HL-60/S4 treated with retinoic acid at 250 ng/mL for 4 days and 3 days (cell line): ENCODE data around the gene SMU1.

Source experiments
- in situ Hi-C: fragments of 300-500 bp; cut with MboI; formaldehyde crosslinking; loops from 2 replicates; pipeline ENCODE4 v1.7.0; 2022; ENCODE audit warnings: low sequenced_read_pairs

Gene SMU1

DNA sequence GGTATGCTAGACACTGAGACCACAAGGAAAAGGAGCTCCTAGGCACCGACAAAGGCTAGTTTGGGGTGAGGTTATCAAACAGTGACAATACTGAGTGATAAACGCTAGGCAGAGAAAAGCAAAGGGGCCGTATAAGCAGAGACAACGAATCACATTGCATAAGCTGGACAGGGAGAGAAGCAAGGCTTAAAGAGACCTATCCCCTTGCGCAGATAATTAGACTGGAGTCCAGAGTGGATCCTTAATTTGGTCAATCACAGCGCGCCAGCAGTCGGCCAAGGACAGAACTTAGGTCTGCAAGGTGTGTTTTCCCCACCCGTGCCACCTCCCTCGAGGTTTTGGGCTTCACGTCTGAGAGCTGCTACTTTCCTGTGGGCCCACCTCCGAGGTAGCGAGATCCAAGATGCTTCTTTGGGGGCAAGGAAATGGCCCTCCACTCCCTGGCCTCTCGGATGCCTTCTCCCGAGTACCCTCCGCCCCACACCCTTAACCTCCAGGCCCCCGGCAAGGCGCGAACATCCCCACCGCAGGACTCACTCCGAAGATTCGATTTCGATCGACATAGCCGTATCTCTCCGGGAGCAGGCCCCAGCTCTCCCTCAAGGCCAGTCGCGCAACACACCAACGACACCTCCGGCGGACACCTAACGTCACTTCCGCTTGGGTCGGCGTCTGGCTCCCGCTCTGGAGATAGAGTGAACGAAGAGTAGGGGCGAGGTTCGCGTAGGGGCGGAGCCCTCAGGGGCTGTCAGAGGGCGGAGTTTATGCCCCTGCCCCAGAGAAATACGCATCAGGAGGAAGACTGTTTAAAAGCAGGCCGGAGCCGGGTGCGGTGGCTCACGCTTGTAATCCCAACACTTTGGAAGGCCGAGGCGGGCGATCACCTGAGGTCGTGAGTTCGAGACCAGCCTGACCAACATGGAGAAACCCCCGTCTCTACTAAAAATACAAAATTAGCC, at the start of gene SMU1:
TSS of gene SMU1 (minus strand) at position 629 of the 959 bp plus-strand sequence. CDS start at position 563, 66 bp downstream.
- in situ Hi-C loops: no loop called here

DNA sequence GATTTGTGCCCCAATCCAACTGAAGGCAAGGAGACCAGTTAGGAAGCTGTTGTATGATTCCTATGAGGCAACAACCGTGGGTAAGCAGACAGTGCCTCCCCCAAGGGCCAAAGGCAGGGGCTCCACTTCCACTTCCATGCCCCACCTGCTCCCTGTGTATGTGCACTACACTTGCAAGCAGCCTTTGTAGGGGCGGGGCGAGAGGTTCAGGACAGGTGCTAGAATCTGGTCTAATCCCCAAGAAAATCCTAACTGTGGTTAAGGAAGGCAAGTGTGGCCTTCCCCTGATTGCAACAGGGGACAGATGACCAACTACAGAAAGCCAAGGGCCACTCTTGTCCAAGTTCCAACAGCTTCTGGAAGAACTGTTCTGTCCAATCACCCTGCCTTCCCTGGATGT, 49.0 kb upstream of the SMU1 start:
- in situ Hi-C loops: no loop called here

- in situ Hi-C loops: no loop called here
These were observed 48.4 kb upstream of the SMU1 start for GRCh38 chr9:33124751-33125381.

- in situ Hi-C loops: no loop called here
These were observed 47.6 kb upstream of the SMU1 start for GRCh38 chr9:33124046-33124445.

DNA sequence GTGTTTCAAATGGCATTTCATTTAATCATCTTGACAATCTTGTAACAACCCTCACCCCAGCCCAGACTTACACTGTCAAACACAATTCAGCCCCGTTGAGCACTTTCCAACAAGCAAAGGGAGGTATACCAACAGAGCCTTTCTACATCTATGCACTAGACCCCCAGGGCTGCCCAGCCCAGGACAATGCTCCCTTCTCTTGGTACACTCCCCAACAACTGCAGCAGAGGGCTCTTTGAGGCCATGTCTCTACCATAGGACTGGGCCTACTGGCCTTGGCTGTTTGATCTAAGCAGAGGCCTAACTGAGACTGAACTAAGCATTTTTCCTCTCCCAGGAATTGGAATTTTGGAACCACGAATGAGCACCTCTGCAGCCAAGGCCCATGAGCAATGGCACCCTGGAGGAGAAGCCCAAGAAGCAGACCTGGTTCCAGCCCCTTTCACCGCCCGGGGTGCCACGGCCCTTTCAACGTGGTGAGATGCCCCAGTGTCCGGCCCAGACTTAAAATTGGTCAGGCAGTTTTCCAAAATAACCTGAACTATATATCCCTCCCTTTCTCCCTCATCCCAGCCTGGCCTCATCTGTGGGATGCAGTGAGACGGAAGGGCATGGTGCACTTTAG, 47.0 kb upstream of the SMU1 start:
- in situ Hi-C loops: no loop called here

DNA sequence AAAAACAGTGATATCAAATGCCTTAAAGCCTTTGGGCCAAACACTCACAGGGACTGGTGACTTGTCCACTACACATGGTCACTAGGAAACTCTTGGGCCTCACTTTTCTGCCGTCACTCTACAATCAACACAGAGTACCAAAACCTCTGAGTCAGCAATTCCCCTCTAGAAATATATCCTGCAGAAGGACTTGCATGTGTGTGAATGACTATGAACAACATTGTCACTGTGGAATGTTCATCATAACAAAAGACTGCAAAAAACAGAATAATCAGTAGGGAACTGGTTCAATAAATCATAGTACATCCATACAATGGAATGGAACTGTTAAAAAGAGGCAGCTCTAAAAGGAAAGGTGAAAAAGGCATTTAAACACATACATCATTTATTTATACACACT, 44.1 kb upstream of the SMU1 start:
- in situ Hi-C loops: no loop called here

- in situ Hi-C loops: no loop called here
These were observed 41.3 kb upstream of the SMU1 start for GRCh38 chr9:33117796-33118195.

DNA sequence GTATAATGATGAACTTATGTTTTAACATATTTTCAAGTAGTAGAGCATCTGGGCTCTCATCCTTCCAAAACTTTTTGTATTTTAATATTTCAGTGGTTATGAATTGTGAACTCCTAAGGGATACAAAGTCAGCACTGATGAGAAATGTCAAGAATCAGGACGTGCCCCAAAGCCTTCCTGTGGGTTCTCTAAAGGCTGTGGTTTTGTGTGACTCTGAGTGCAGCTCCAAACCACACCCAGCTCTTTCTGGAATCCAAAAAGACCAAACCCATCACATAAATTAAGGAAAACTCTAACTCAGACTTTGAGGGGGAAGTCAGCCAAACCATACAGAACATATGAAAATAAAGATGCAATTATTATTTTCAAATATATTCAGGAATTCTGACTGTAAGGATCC, 40.8 kb upstream of the SMU1 start:
- in situ Hi-C loops: no loop called here

GRCh38 chr9:33116860-33117259, 40.4 kb upstream of the SMU1 start:
- in situ Hi-C loops: no loop called here

DNA sequence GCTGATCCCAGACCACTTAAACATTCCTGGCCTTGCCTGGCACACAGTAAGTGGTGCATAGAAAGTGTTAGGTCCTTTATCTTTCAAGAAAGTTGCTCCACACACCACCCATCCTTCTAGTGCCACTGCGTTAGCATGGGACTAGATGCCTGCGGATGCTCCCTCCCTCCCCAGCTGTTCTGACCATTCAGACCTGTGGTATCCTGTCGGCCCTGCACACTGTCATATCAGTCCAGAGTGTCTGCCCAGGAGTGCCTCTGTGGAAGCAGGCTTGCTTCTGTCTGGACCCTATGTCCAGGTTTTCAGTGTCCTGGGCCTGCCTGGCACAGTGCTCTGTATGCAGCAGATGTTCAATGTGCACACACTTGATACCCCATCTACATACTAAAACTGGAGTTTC, 38.3 kb upstream of the SMU1 start:
- in situ Hi-C loops: no loop called here

- in situ Hi-C loops: no loop called here
These were observed 37.5 kb upstream of the SMU1 start for GRCh38 chr9:33113799-33114547.

GRCh38 chr9:33112094-33112493, 35.6 kb upstream of the SMU1 start:
- in situ Hi-C loops: no loop called here

- in situ Hi-C loops: no loop called here
These were observed 35.2 kb upstream of the SMU1 start for GRCh38 chr9:33111631-33112030.

GRCh38 chr9:33110686-33111085, 34.2 kb upstream of the SMU1 start:
- in situ Hi-C loops: no loop called here

- in situ Hi-C loops: no loop called here
These were observed 33.5 kb upstream of the SMU1 start for GRCh38 chr9:33109850-33110595.

DNA sequence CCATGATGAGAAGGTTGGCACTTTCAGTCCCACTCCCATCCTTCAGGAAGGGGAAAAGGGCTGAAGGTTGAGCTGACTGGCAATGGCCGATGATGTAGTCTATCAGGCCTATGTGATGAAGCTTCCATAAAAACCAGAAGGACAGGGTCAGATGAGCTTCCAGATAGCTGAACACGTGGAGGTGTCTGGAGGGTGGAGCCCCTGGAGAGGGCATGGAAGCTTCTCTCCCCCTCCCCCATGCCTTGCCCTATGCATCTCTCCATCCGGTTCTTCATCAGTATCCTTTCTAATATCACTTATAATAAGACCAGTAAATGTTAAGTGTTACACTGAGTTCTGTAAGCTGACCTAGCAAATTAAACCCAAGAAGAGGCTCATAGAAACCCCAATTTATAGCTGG, 32.6 kb upstream of the SMU1 start:
- in situ Hi-C loops: no loop called here

- in situ Hi-C loops: no loop called here
These were observed 32.0 kb upstream of the SMU1 start for GRCh38 chr9:33108472-33108871.

GRCh38 chr9:33107762-33108161, 31.3 kb upstream of the SMU1 start:
- in situ Hi-C loops: no loop called here

DNA sequence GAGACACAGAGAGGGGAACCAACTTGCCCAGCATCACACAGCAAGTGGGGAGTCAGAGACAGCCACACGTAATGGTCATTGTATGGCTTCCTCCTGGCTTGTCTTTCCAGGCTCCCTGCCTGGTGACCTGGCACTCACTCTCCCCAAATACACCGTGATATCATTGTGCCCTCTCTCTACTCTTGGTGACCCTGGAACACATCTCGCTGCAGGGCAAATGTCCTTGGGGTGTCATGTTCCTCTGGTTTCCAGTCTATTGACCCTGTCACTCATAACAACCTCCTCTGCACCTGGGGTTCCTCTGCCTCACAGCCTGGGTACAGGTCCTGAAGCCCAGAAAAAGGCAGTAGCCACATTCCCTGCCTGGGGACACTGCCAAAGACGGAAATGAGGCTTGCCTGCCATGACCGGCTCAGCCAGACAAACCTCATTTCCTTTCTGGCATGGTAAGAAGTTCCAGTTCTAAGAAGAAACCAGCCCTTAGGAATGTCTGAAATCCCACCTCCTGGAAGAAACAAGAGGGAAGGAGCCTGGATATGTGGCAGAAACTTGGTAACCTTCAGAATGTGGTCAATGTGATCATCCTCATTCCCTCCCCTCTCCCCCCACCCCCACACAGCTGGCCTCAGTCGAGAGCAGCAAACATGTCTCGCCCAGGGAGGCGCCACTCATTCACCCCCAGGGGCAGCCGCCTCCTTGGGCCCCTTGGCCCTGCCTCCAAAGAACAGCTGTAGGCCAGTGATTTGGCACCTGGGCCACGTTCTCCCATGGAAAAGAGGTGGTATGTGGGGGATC, 30.6 kb upstream of the SMU1 start:
- in situ Hi-C loops: no loop called here

DNA sequence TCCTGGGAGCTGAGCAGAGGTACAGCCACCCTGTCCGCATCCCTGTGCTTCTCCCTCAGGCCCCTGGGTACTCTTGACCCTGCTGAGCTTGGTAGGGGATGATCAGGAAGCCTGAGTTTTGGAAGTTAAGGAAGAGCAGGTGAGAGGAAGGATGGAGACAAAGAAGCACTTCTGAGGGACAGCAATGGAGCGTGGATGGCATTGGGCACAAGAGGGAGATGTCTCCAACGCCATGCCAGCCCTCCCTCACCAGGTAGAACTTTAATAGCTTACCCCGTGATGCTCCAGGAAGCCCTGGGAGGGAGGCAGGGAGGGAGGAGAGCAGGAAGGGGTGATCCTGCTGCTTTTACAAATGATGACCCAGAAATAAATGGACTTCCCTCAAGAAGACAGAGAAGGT, 29.9 kb upstream of the SMU1 start:
- in situ Hi-C loops: no loop called here
